ENCODE measurements around the gene STOML1.

- TF ChIP-seq CTCF (IDR thresholded peaks at IDR 0.05; ENCODE audit: low read depth, low read length) (no peak), EZH2phosphoT487 (IDR thresholded peaks at IDR 0.05; ENCODE audit: low read depth) (no peak)
Measured at GRCh38 chr15:74032606-74033561, 40.8 kb upstream of the STOML1 start.

Data from OCI-LY3 (cell line).